Suppressor macrophage (primary cell): Measurements from ENCODE around the gene ZDHHC19.
"Not testable (repeated sequence)": the region's sequence is repeated elsewhere in the genome, so short reads cannot be mapped to it uniquely, and the experiment has no call there.

Experiments
- DNase-seq, 4 experiments: peaks; one replicate each; pipeline ENCODE4 v3.0.0-alpha.2; 2020 to 2022

Gene ZDHHC19

GRCh38 chr3:196222876-196223595, 11.8 kb upstream of the ZDHHC19 start:
- no peak for DNase-seq

- peak; percentile 23 to 61 (median 48) for DNase-seq
These were observed 9.8 kb upstream of the ZDHHC19 start for GRCh38 chr3:196220991-196221390.

GRCh38 chr3:196220587-196220986, 9.4 kb upstream of the ZDHHC19 start:
- peak; percentile 89 to 96 (median 92) for DNase-seq

GRCh38 chr3:196219970-196220311, 8.7 kb upstream of the ZDHHC19 start:
- no peak for DNase-seq

GRCh38 chr3:196219194-196219969, 8.2 kb upstream of the ZDHHC19 start:
- peak; percentile 81 to 91 (median 84) for DNase-seq

DNA sequence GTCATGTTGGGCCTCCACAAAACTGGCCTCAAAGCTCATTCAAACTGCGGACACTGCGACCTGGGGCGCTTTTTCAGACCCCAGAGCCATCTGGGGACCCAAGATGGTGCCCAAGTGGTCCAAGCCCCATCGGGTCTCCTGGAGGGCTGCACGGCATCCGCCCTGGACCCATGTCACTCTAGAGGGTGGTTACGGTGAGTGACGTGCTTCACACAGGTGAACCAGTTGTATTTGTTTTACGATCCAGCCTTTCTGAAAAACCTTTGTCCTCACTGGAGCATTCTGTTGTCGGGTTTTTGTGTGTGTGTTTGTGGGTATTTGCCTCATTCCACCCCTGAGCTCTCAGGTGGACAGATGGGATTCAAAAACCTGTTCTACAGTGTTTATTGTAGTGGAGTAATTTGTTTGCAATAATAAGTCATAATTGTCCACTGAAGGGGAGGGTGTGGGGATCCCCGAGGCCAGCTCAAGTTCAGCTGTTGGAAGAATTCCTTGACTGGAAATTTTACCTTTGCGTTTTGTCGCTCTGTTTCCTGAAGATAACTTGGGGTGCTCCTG, 7.0 kb upstream of the ZDHHC19 start:
- no peak for DNase-seq

DNA sequence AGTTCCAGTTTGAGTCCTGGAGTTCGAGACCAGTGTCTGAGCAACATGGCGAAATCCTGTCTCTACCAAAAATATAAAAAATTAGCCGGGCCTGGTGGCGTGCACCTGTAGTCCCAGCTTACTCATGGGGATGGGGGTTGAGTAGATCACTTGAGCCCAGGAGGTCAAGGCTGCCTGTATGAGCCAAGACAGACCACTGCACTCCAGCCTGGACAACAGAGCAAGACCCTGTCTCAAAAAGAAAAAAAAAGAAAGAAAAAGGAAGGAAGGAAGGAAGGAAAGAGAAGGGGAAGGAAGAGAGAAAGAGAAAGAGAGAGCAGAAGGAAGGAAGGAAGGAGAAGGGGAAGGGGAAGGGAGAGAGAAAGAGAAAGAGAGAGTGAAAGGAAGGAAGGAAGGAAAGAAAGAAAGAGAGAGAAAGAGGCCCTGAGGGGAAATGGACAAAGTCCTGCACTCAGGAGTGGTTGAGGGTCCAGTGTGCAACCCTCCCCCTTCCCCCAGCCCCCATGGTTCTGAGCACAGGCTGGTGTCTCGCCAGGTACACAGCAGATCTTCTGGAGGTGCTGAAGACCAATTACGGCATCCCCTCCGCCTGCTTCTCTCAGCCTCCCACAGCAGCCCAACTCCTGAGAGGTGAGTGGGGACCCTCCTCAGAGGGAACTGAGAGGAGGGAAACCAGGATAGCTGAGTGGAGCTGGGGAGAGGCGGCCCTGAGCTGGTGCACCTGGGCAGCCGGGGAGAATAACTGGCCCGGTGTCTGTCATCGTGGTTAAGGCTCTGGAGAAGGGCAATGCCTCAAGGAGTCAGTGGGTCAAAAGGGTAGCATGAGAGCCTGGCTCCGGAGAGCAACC, 6.3 kb upstream of the ZDHHC19 start:
- DNase-seq: no peak

GRCh38 chr3:196216681-196217211, 5.5 kb upstream of the ZDHHC19 start:
- no peak for DNase-seq

DNA sequence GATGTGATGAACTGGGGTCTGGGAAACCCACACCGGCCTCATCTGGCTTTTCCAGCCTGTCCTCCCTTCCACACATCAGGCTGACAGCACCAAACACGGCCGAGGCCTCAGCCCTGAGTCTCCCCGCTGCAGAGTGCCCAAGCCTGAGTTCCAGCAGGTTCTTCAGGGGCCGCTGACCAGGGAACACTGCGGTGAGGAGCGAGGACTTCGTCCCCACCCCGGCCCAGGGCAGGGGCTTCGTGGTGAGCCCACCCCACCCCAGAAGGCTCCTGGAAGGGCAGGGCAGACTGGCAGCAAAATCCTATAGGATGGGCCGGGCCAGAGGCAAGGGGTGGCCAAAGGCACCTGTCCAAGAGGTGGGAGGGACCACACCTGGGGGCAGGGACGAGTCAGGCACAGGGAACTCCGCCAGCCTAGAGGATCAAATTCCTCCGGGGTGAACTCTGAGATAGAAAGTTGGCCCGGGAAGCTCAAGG, 4.9 kb upstream of the ZDHHC19 start, which contains the start of gene SLC51A:
SLC51A (plus strand) TSS at position 446 of the 476 bp plus-strand sequence. CDS start 179 bp downstream, outside the sequence.
- no peak for DNase-seq

- no peak for DNase-seq
These were observed 4.4 kb upstream of the ZDHHC19 start for GRCh38 chr3:196215493-196216020.

DNA sequence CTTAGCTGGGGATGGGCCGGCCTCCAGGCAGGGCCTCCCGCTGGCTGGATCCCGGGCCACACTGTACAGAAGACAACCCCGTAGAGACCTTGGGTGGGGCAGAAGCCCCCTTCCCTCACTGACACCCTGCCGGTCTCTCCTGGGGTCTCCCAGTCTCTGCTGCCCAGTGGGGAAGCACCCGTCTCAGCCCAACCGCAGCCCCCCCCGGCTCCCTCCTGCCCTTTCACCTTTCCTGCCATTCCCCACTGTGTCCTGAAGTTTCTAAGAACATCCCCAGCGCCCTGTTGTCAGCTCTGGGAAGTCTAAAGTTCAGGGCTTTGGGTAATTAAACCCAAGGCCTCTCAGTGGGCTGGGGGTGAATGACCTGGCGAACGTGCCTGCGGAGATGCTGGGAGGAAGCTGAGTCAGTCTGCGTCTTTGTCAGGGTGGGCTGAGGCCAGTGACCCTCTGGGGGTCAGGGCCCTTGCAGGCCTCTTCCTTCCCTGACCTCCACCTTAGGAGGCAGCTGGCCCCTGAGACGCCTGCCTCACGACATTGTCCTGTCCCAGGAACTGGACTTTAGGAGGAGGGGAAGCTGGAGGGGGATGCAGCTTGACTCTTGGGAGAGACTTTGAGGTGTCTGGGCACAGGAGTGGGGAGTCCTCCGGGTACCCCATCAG, 3.7 kb upstream of the ZDHHC19 start:
- no peak for DNase-seq

- DNase-seq: not testable (repeated sequence)
These were observed 1.1 kb downstream of the ZDHHC19 start for GRCh38 chr3:196209944-196210672.

DNA sequence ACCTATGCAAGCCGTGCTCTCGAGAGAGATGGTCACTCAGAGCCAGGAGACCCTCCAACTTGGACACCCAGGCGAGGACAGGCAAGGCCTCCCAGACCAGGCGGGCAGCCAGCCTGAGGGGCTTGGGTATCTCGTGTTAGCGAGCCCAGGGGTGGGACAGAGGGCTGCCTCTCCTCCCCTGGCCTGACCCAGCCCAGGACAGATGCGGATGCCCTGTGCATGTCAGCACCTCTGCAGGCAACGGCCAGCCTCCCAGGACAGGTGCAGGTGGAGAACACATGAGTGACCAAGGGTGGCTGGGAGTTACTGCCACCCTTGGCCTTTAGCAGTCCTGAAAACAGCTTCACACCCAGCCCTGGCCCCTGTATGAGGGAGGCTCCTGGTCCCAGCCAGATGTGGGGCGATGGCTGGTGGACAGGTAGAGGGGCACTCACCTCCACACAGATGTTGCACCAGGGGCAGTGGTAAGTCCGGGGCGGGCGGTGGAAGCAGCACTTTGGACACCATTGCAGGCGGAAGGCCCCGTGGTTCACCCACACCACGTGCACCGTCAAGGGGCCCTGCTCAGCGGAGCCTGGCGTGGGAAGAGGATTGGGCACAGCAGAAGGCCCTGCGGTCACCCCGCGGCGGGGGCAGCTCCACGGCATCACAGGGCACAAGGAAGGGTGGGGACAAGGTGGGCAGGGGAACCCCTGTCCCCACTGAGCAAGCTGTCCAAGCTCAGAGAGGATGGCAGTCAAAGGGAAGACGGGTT, 2.1 kb downstream of the ZDHHC19 start:
- no peak for DNase-seq

GRCh38 chr3:196207833-196208607, 3.2 kb downstream of the ZDHHC19 start:
- DNase-seq: peak in 3 of 4 experiments; percentile 38 to 67 (median 67)

DNA sequence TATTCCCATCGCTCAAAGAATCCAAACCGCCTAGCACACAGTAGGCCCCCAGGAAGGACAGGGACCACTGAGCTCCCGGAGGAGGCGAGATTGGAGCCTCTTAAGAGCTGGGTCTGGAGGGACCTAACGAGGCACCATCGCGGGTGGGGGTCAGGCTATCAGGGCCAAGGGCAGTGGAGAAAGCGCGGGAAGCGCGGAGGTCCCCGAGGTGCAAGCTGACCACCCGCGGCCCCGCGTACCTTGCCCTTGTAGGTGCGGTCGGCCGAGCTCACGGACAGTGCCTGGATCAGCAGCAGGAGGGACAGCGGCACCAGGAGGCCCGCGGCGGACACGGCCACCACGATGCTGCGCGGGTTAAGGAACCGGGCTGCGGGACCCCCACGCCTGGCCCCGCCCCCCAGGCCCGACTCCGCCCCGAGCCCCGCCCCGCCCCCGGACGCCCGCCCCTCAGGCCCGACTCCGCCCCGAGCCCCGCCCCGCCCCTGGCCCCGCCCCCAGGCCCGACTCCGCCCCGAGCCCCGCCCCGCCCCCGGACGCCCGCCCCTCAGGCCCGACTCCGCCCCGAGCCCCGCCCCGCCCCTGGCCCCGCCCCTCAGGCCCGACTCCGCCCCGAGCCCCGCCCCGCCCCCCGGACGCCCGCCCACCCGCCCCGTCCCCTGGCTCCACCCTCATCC, 3.9 kb downstream of the ZDHHC19 start:
- DNase-seq: peak in 2 of 4 experiments; percentile 44 to 45

DNA sequence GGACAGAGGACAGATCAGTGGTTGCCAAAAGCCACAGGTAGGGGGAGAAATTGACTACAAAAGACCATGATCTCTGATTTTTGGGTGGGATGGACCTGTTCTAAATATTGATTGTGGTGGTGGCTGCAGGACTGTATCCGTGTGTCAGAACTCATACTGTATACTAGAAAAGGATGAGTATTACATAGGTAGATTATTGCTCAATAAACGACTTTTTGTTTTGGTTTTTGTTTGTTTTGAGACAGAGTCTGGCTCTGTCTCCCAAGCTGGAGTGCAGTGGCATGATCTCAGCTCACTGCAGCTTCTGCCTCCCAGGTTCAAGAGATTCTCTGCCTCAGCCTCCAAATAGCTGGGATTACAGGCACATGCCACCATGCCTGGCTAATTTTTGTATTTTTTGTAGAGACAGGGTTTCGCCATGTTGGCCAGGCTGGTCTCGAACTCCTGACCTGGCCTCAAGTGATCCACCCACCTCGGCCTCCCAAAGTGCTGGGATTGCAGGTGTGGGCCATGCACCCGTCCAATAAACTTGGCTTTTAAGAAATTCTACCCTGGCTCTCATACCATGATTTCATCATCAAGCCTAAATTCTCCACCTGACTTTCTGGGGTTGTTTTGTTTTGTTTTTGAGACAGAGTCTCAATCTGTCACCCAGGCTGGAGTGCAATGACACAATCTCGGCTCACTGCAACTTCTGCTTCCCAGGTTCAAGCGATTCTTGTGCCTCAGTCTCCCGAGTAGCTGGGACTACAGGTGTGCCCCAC, 5.6 kb downstream of the ZDHHC19 start:
- not testable (repeated sequence) for DNase-seq

- DNase-seq: peak in 3 of 4 experiments; percentile 33 to 76 (median 74)
These were observed 7.4 kb downstream of the ZDHHC19 start for GRCh38 chr3:196203846-196204245.
